GM21825 (cell line): ENCODE measurements around the gene ALG8.
"Not testable (repeated sequence)": the region's sequence is repeated elsewhere in the genome, so short reads cannot be mapped to it uniquely, and the experiment has no call there.

Experiments
- ATAC-seq: cut with Tn5 transposase; IDR thresholded peaks from one replicate; pipeline ENCODE4 v1.9.1; 2021; ENCODE audit warnings: mild to moderate bottlenecking, moderate library complexity; ENCODE audit not compliant: unreplicated experiment

The ALG8 gene

DNA sequence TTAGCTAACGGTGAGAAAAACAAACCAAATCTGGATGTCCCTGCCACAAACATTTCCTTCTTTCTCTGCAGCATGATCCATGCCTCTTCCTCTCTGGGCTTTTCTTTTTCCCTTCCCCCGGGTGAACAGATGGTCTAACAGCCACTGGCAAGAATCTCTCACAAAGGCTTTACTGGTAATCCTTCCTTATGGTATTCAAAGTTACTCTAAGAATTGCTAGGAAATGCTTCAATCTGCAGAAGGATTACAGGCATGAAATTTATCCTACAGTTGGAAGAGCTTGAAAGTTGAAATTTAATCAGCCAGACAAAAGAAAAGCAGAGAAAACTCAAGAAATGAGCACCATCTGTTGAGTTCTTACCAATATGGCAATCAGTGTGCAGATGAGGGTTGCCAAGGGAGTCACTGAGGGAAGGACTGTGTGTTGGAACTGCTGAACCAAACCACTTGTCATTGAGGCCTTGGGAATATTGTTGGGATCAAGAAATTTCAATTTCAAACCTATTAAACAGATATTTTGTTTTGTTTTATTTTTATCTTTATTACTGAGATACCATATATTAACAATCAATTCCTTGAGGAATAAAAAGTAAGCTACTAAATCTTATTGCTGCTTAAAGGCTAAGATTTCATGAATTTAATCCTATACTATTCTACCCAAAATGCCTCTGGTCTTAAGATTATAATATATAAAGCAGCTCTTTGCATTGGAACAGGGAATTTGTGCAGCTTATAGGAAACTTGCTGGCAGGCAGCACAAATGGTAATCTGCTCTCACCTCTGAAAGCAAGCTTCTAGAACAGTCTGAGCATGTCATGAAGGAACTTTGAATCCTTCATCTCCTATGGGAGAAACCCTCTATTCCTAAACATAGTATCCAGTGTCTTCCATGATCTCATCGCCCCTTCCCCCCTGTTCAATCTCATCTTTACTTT lies 30.1 kb downstream of the ALG8 start:
- ATAC-seq = no peak

DNA sequence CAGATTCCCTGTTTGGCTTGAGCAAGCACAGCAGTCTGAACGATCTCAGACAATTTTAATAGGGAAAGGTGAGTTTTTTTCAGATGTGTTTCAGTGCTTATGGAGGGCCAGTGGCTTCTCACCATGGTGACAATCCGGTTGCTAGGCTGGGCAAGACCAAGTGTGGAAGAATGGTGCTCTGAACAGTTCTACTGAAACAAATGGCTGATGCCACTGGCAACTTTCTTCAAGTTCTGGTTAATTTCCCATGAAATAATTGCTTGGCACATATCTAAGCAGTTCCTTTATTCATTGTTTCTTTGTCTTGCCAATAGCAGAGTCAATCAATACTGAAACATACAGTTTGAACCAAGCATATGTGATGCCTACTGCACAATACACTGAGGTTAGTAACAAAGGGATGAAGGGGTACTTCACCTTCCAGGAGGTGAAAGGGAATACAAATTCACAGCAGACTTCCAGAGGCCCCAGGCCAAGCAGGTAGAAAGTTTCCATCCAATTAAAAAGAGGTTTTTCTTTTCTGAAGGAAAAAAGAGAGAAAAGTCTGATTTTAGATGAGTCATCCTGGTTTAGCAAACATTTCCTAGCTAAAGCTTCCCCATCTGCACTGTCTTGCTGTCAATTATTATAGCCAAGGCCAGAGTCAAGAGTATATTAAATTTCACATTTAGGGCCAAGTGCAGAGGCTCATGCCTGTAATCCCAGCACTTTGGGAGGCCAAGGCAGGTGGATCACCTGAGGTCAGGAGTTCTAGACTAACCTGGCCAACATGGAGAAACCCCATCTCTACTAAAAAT lies 38.6 kb downstream of the ALG8 start:
- no peak for ATAC-seq

- ATAC-seq = no peak
Observed at GRCh38 chr11:78100261-78100660, 39.2 kb downstream of the ALG8 start.

DNA sequence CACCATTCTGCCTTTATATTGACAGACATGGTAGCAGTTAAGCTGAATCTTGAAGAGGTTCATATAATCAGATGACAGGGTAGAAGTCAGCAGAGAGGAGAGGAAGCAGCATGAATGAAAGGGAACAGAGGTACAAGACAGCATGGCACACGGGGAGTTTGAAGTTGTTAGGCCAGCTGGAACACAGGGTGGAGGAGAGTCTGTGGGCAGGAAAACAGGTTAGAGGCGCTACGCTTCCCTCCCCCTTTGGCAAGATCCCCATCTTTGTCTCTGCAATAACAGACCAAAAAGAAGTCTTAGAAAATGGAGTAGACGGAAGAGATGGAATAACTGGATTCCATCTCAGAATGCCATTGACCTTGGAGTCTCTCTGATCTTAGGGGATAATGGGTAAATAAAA lies 39.8 kb downstream of the ALG8 start:
- no peak for ATAC-seq

GRCh38 chr11:78097666-78098385 lies 41.6 kb downstream of the ALG8 start:
- no peak for ATAC-seq

- no peak for ATAC-seq
Observed at GRCh38 chr11:78094250-78094649, 45.2 kb downstream of the ALG8 start.

DNA sequence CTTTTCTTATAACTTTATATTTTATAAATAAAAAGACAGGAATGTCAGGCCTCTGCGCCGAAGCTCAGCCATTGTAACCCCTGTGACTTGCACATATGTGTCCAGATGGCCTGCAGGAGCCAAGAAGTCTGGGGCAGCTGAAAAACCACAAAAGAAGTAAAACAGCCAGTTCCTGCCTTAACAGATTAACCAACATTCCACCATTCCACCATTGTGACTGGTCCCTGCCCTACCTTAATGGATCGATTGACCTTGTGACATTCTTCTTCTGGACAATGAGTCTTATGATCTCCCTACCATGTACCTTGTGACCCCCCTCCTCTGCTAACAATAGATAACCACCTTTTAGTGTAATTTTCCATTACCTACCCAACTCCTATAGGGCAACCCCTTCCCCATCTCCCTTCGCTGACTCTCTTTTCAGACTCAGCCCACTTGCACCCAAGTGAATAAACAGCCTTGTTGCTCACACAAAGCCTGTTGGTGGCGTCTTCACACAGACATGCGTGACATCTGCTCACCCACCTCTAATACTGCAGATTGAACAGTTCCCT lies 52.8 kb downstream of the ALG8 start:
- ATAC-seq = not testable (repeated sequence)

GRCh38 chr11:78085972-78086371 lies 53.5 kb downstream of the ALG8 start:
- no peak for ATAC-seq

- ATAC-seq = not testable (repeated sequence)
Observed at GRCh38 chr11:78084506-78084905, 54.9 kb downstream of the ALG8 start.

DNA sequence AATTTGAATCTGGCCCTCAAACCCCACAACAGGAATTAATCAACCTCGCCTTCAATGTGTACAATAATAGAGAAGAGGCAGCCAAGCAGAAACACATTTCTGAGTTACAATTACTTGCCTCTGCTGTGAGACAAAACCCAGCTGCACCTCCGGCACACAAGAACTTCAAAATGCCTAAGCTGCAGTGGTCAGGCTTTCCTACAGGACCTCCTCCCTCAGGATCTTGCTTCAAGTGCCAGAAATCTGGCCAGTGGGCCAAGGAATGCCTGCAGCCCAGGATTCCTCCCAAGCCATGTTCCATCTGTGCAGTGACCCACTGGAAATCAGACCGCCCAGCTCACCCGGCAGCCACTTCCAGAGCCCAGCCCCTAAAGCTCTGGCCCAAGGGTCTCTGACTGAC lies 56.4 kb downstream of the ALG8 start:
- no peak for ATAC-seq

- ATAC-seq = no peak
Observed at GRCh38 chr11:78082146-78082545, 57.3 kb downstream of the ALG8 start.

GRCh38 chr11:78081583-78081982 lies 57.8 kb downstream of the ALG8 start:
- ATAC-seq = no peak

GRCh38 chr11:78080818-78081495 lies 58.5 kb downstream of the ALG8 start:
- no peak for ATAC-seq

- ATAC-seq = no peak
Observed at GRCh38 chr11:78080084-78080817, 59.2 kb downstream of the ALG8 start.

- peak; percentile 77 for ATAC-seq
Observed at GRCh38 chr11:78079232-78080083, 60.0 kb downstream of the ALG8 start, which contains the start of gene NDUFC2. Gene NDUFC2 (minus strand): TSS chr11:78079862. CDS start chr11:78079744, 118 bp downstream.

DNA sequence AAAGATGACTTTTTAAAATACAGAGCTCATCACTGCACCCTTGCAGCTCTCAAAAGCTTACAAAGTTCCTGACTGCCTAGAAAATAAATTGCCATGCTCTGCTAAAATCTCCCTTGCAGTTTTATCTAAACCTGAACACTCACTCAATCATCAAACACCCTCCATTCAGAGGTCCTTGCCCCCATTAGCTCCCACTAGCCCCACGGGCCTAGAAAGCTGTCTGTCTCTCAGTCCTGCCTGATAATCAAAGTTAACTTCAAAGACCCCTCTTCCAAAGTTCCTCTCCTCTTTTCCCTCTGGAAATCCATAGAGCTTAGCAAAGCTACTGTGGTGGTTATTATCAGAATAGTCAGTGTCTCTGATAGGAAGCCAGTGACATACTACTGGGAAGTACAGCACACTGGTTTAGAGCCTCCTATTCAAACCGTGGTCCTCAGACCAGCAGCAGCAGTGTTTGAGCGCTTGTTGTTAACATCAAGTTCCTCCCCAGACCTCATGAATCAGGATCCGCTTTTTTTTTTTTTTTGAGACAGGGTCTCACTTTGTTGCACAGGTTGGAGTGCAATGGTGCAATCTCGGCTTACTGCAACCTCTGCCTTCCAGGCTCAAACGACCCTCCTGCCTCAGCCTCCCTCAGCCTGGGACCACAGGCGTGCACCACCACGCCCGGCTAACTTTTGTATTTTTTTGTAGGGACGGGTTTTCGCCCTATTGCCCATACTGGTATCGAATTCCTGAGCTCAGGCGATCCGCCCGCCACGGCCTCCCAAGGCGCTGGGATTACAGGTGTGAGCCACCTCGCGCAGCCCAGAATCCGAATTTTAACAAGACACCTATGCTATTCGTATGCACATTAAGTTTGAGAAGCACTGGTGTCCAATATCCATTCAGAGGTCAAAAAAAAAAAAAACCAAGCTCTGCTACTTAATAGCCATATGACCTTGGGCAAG lies 60.9 kb downstream of the ALG8 start:
- ATAC-seq = no peak

DNA sequence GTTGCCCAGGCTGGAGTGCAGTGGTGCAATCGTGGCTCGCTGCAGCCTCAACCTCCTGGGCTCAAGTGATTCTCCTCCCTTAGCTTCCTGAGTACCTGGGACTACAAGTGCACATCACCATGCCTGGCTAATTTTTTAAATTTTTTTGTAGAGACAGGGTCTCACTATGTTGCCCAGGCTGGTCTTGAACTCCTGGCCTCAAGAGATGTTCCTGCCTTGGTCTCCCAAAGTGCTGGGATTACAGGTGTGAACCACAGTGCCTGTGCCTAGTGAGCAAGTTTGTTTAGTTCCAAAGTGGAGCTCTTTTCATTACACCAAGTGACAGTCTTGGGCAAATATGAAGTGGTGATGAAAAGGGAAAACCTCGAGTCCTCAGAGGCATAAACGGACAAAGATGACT lies 61.8 kb downstream of the ALG8 start:
- not testable (repeated sequence) for ATAC-seq
